Spleen (tissue), 11 donors: ENCODE results near the gene FOXP1. TPM values are rescaled to one million over a fixed set of nuclear protein-coding genes. Genes with fewer than 3 reads are reported as not detected.

Source experiments
- DNase-seq: peaks from one replicate; pipeline ENCODE4 v3.0.0-alpha.2; 2020
- H3K27ac ChIP-seq, 8 donors: fragments of 200-600 bp; sonication (generic) in 7 of 8; 1 replicate in 4 of 8; 2 replicates in 4 of 8; pipeline versions ENCODE4 v1.5.0 to v1.8.0; 2016 to 2021; ENCODE audit warnings: inconsistent platforms in 4 of 8, mild to moderate bottlenecking in 4 of 8, moderate library complexity in 1 of 8
- H3K27me3 ChIP-seq, 7 donors: fragments of 200-600 bp; sonication (generic) in 6 of 7; replicated peaks in 1 of 7; 1 replicate in 4 of 7; 2 replicates in 3 of 7; pipeline versions ENCODE4 v1.5.0 to v1.8.0; 2016 to 2021; ENCODE audit warnings: inconsistent platforms in 3 of 7, mild to moderate bottlenecking in 1 of 7
- H3K36me3 ChIP-seq, 6 donors: fragments of 200-600 bp; sonication (generic) in 5 of 6; 1 replicate in 4 of 6; 2 replicates in 2 of 6; pipeline versions ENCODE4 v1.5.0 to v1.8.0; 2016 to 2021; ENCODE audit warnings: inconsistent platforms in 2 of 6
- H3K4me1 ChIP-seq, 6 donors: fragments of 200-600 bp; sonication (generic) in 5 of 6; 1 replicate in 3 of 6; 2 replicates in 3 of 6; pipeline versions ENCODE4 v1.5.0 to v1.8.0; 2016 to 2021; ENCODE audit warnings: inconsistent platforms in 3 of 6
- H3K4me3 ChIP-seq, 8 donors: fragments of 200-600 bp; sonication (generic) in 7 of 8; 1 replicate in 4 of 8; 2 replicates in 4 of 8; pipeline versions ENCODE4 v1.5.0 to v1.8.0; 2016 to 2021; ENCODE audit warnings: inconsistent platforms in 4 of 8, mild to moderate bottlenecking in 4 of 8, moderate library complexity in 2 of 8
- H3K9me3 ChIP-seq, 8 donors: fragments of 200-600 bp; sonication (generic) in 7 of 8; 1 replicate in 4 of 8; 2 replicates in 4 of 8; pipeline versions ENCODE4 v1.5.0 to v1.8.0; 2016 to 2021; ENCODE audit warnings: inconsistent platforms in 4 of 8
- CTCF ChIP-seq, 11 experiments: fragments of 200-600 bp in 7 of 11; fragments of 450-650 bp in 4 of 11; sonication (generic) in 4 of 11; IDR thresholded peaks in 8 of 11; conservative IDR thresholded peaks in 3 of 11; 1 replicate in 7 of 11; 2 replicates in 4 of 11; pipeline versions ENCODE4 v1.4.0 to v1.8.0; 2016 to 2021; ENCODE audit warnings: antibody characterized with exemption in 11 of 11, inconsistent platforms in 4 of 11, mild to moderate bottlenecking in 1 of 11
- POLR2A ChIP-seq, 3 donors: fragments of 450-650 bp; IDR thresholded peaks; one replicate each; pipeline ENCODE4 v1.5.1; 2017; ENCODE audit warnings: antibody characterized with exemption in 3 of 3, mild to moderate bottlenecking in 1 of 3
- POLR2AphosphoS5 ChIP-seq, 3 donors: sonication (generic); formaldehyde crosslinking; IDR thresholded peaks; one replicate each; pipeline ENCODE4 v1.5.1; 2017; ENCODE audit warnings: antibody characterized with exemption in 3 of 3
- WGBS, 5 donors: extraction: QIAGEN DNeasy Blood & Tissue Kit in 3 of 5; methylation state at CpG; one replicate each; pipeline versions ENCODE4 v1.1.5 to v1.1.7; 2013 to 2018; 5-methylcytosine and 5-hydroxymethylcytosine counted together
- intact Hi-C: fragments of 100-400 bp; cut with DNase I; formaldehyde crosslinking; loops from one replicate; pipeline ENCODE4 v1.15.0; 2023; ENCODE audit warnings: low total_unique reads
- polyA plus RNA-seq, 3 donors: library from polyadenylated mRNA; stranded (reverse); fragments of 200-250 nt; gene quantifications; one replicate each; pipeline ENCODE4 v1.2.1, GENCODE V29; 2013
- total RNA-seq, 7 donors: library from RNA; depleted of rRNA in 3 of 7; stranded (reverse); fragments of >200 nt in 3 of 7; fragmentation: NEBNext Ultra II Directional in 4 of 7; extraction: Animal tissue kit (Norgen Biotek cat#: 25700) in 4 of 7; gene quantifications; one replicate each; pipeline versions ENCODE4 v1.1.0 to v1.2.1, GENCODE V29; 2016 to 2021
- donor health status: healthy with polysubstance abuse.
- donor health status: DM: no; HTN: no; CAD: no; lungs with moderate emphysema.
- donor health status: DM: no; HTN: no; CAD: no.
- donor health status: Bipolar disorder and iron deficiency.
- donor health status: healthy.
- donor health status: DM: no; HTN: no; CAD: no.
- donor health status: DM: yes; HTN: yes; CAD: no.

The FOXP1 gene
- total and polyA plus RNA-seq, 10 donors = 11.1 to 202 (median 153) TPM

GRCh38 chr3:71214016-71214415 is 369.5 kb downstream of the FOXP1 start:
- H3K27ac ChIP-seq = no peak overlapping the region
- no peaks in the 10 kb centered on the region for H3K9me3 ChIP-seq
- peaks cover 0 to 6% (median 0%) of the 10 kb centered on the region in 6 donors for H3K36me3 ChIP-seq
- intact Hi-C loops = no loop called here
- H3K27me3 ChIP-seq = no peaks in the 10 kb centered on the region
- H3K4me1 ChIP-seq = peaks cover 0 to 49% (median 24%) of the 10 kb centered on the region in 6 donors
- no peak for DNase-seq
- no peak overlapping the region for H3K4me3 ChIP-seq
- WGBS, 5 donors = 81 to 97% (median 94%) methylated on average over 4 of the region's 4 CpGs
- TF ChIP-seq CTCF (IDR thresholded peaks at IDR 0.05 in 8 of 11, conservative IDR thresholded peaks at IDR 0.05 in 3 of 11) (no peak), POLR2AphosphoS5 (IDR thresholded peaks at IDR 0.05) (no peak), POLR2A (IDR thresholded peaks at IDR 0.05) (no peak)

- Histone ChIP-seq H3K27ac (peak overlapping the region in 4 of 8 donors; percentile 36 to 87 (median 80)), H3K4me1 (peaks cover 0 to 65% (median 32%) of the 10 kb centered on the region in 6 donors)
Observed at GRCh38 chr3:71211083-71211482, 372.4 kb downstream of the FOXP1 start.

GRCh38 chr3:71210257-71211007 is 373.1 kb downstream of the FOXP1 start:
- H3K36me3 ChIP-seq = no peaks in the 10 kb centered on the region
- DNase-seq = no peak
- H3K4me3 ChIP-seq = no peak overlapping the region
- no peaks in the 10 kb centered on the region for H3K27me3 ChIP-seq
- TF ChIP-seq POLR2AphosphoS5 (IDR thresholded peaks at IDR 0.05) (peak in 1 of 3 donors; percentile 49), POLR2A (IDR thresholded peaks at IDR 0.05) (no peak), CTCF (IDR thresholded peaks at IDR 0.05 in 8 of 11, conservative IDR thresholded peaks at IDR 0.05 in 3 of 11) (peak in 2 of 11 experiments; percentile 30 to 52)
- H3K27ac ChIP-seq = peak overlapping the region in 5 of 8 donors; percentile 36 to 87 (median 78)
- 51 to 76% (median 67%) methylated on average over 4 of the region's 4 CpGs for WGBS, 5 donors
- H3K9me3 ChIP-seq = no peaks in the 10 kb centered on the region
- intact Hi-C loops = no loop called here
- peaks cover 0 to 65% (median 32%) of the 10 kb centered on the region in 6 donors for H3K4me1 ChIP-seq

More at GRCh38 chr3:71211083-71211482, 372.4 kb downstream of the FOXP1 start:
- Histone ChIP-seq H3K36me3 (no peaks in the 10 kb centered on the region), H3K9me3 (no peaks in the 10 kb centered on the region), H3K27me3 (no peaks in the 10 kb centered on the region), H3K4me3 (no peak overlapping the region)
- TF ChIP-seq POLR2AphosphoS5 (IDR thresholded peaks at IDR 0.05) = no peak
- TF ChIP-seq POLR2A (IDR thresholded peaks at IDR 0.05) = no peak
- no peak for TF ChIP-seq CTCF (IDR thresholded peaks at IDR 0.05 in 8 of 11, conservative IDR thresholded peaks at IDR 0.05 in 3 of 11)
- no peak for DNase-seq
- intact Hi-C loops = no loop called here
- WGBS, 5 donors = 63 to 84% (median 76%) methylated on average over 4 of the region's 4 CpGs
